PFSK-1 (cell line): ENCODE results near the gene CAPG.

ENCODE experiments used
- POLR2AphosphoS5 ChIP-seq: IDR thresholded peaks from 2 replicates; pipeline ENCODE4 v1.6.1; 2012; ENCODE audit warnings: low read depth, mild to moderate bottlenecking, control low read depth, low read length, moderate library complexity
- REST ChIP-seq, 2 experiments: IDR thresholded peaks; 2 replicates each; pipeline versions ENCODE4 v1.6.1 to v1.8.0; 2011 to 2012; ENCODE audit warnings: low read depth in 2 of 2, low read length in 2 of 2, control low read depth in 1 of 2, inconsistent platforms in 1 of 2, mild to moderate bottlenecking in 1 of 2, moderate library complexity in 1 of 2; ENCODE audit not compliant: insufficient read depth in 1 of 2

GRCh38 chr2:85371045-85371444 is 39.1 kb downstream of the CAPG start:
- TF ChIP-seq REST (IDR thresholded peaks at IDR 0.05; ENCODE audit: insufficient read depth in 1 of 2, low read depth in 2 of 2, low read length in 2 of 2), result no peak
- TF ChIP-seq POLR2AphosphoS5, result no peak
